Endothelial cell of umbilical vein (primary cell): ENCODE results near the gene NFS1. TPM values are rescaled to one million over a fixed set of nuclear protein-coding genes. Genes with fewer than 3 reads are reported as not detected.

ENCODE experiments used
- BruUV-seq: library from RNA; stranded (reverse); fragments of 400-500 nt; replicated peaks from 2 replicates; lab custom pipeline; 2021; lab: Mats Ljungman, UMichigan
- CTCF ChIA-PET: fragments of 300-600, 350-600 bp; sonication (Branson Sonifier 250); formaldehyde crosslinking; loops from one replicate; lab custom pipeline; 2021; ENCODE audit warnings: antibody characterized with exemption, inconsistent platforms; lab: Charles Lee
- POLR2A ChIA-PET: fragments of 300-600, 350-600 bp; sonication (Branson Sonifier 250); formaldehyde crosslinking; loops from one replicate; lab custom pipeline; 2021; ENCODE audit warnings: antibody characterized with exemption, inconsistent platforms; lab: Charles Lee
- DNase-seq: peaks from one replicate; pipeline ENCODE4 v3.0.0-alpha.2; 2011; ENCODE audit warnings: low read depth, low spot score
- FAIRE-seq: peaks from 2 replicates; lab custom pipeline; 2011; peaks lifted over from hg19 to GRCh38; lab: Jason Lieb, UNC
- H2AFZ ChIP-seq: 2 replicates; pipeline ENCODE4 v1.6.0; 2012; ENCODE audit warnings: low read depth, low read length, control low read depth, inconsistent platforms
- H3K27ac ChIP-seq: 2 replicates; pipeline ENCODE4 v1.5.1; 2011; ENCODE audit warnings: low read depth, mild to moderate bottlenecking, control low read depth, low read length, moderate library complexity; ENCODE audit not compliant: insufficient read depth
- H3K27me3 ChIP-seq, 2 experiments: 2 replicates each; pipeline versions ENCODE4 v1.6.0 to v1.6.1; 2011; ENCODE audit warnings: low read length in 2 of 2, mixed read lengths in 1 of 2; ENCODE audit not compliant: control insufficient read depth in 2 of 2, insufficient read depth in 2 of 2
- H3K36me3 ChIP-seq, 2 experiments: 2 replicates in 1 of 2; 3 replicates in 1 of 2; pipeline ENCODE4 v1.5.1; 2011; ENCODE audit warnings: low read length in 2 of 2, mild to moderate bottlenecking in 1 of 2, moderate library complexity in 1 of 2; ENCODE audit not compliant: control insufficient read depth in 2 of 2, insufficient read depth in 2 of 2; ENCODE audit errors: extremely low read depth in 1 of 2
- H3K4me1 ChIP-seq: 3 replicates; pipeline ENCODE4 v1.5.1; 2011; ENCODE audit warnings: mild to moderate bottlenecking, low read length; ENCODE audit not compliant: control insufficient read depth, insufficient read depth; ENCODE audit errors: extremely low read depth
- H3K4me2 ChIP-seq: 2 replicates; pipeline ENCODE4 v1.6.1; 2011; ENCODE audit warnings: low read length, control low read depth, mixed read lengths; ENCODE audit not compliant: insufficient read depth
- H3K4me3 ChIP-seq, 3 experiments: fragments of 200-600 bp in 1 of 3; sonication (generic), shearing (Covaris generic) in 1 of 3; replicated peaks in 1 of 3; 2 replicates each; pipeline ENCODE4 v1.5.1; 2011 to 2016; ENCODE audit warnings: control low read depth in 3 of 3, low read length in 3 of 3, mild to moderate bottlenecking in 2 of 3, inconsistent platforms in 1 of 3, low read depth in 1 of 3, moderate library complexity in 1 of 3; ENCODE audit not compliant: insufficient read depth in 1 of 3
- H3K79me2 ChIP-seq: 2 replicates; pipeline ENCODE4 v1.6.0; 2012; ENCODE audit warnings: low read length, inconsistent platforms; ENCODE audit not compliant: control insufficient read depth, insufficient read depth
- H3K9ac ChIP-seq: replicated peaks from 2 replicates; pipeline ENCODE3; 2011; ENCODE audit warnings: low read length, control low read depth; ENCODE audit not compliant: insufficient read depth; ENCODE audit errors: extremely low read depth
- H3K9me1 ChIP-seq: replicated peaks from 3 replicates; pipeline ENCODE4 v1.6.0; 2011; ENCODE audit warnings: mild to moderate bottlenecking, low read length; ENCODE audit not compliant: control insufficient read depth, insufficient read depth; ENCODE audit errors: extremely low read depth
- H3K9me3 ChIP-seq: replicated peaks from 2 replicates; pipeline ENCODE4 v1.5.1; 2012; ENCODE audit warnings: low read length, inconsistent platforms; ENCODE audit not compliant: control insufficient read depth, insufficient read depth
- H4K20me1 ChIP-seq: replicated peaks from 2 replicates; pipeline ENCODE3; 2011; ENCODE audit warnings: mild to moderate bottlenecking, low read length; ENCODE audit not compliant: control insufficient read depth, insufficient read depth; ENCODE audit errors: extremely low read depth
- EZH2 ChIP-seq: IDR thresholded peaks from 2 replicates; pipeline ENCODE4 v1.6.1; 2012; ENCODE audit warnings: borderline replicate concordance, low read depth, mild to moderate bottlenecking, moderate library complexity, low read length, inconsistent platforms; ENCODE audit not compliant: severe bottlenecking
- FOS ChIP-seq: IDR thresholded peaks from 2 replicates; pipeline ENCODE4 v1.6.1; 2011; ENCODE audit warnings: mild to moderate bottlenecking, low read length, moderate library complexity, borderline replicate concordance; ENCODE audit not compliant: insufficient read depth
- GATA2 ChIP-seq: IDR thresholded peaks from 2 replicates; pipeline ENCODE4 v1.7.0; 2011; ENCODE audit warnings: low read depth, mild to moderate bottlenecking, moderate library complexity, mixed read lengths, low read length; ENCODE audit not compliant: insufficient read length, insufficient read depth
- JUN ChIP-seq: IDR thresholded peaks from 2 replicates; pipeline ENCODE4 v1.6.1; 2011; ENCODE audit warnings: borderline replicate concordance, low read depth; ENCODE audit not compliant: insufficient read length, insufficient read depth
- MAX ChIP-seq: IDR thresholded peaks from 2 replicates; pipeline ENCODE4 v1.6.1; 2011; ENCODE audit not compliant: insufficient read depth, insufficient read length
- MYC ChIP-seq: IDR thresholded peaks from one replicate; pipeline ENCODE4 v1.6.1; 2011; ENCODE audit warnings: mild to moderate bottlenecking, low read depth, low read length
- POLR2A ChIP-seq: IDR thresholded peaks from 2 replicates; pipeline ENCODE4 v1.6.1; 2012; ENCODE audit warnings: low read depth, mild to moderate bottlenecking, control low read depth, low read length
- POLR2AphosphoS5 ChIP-seq: IDR thresholded peaks from 2 replicates; pipeline ENCODE4 v1.6.1; 2012; ENCODE audit warnings: low read depth, mild to moderate bottlenecking, control low read depth, low read length, moderate library complexity; ENCODE audit not compliant: insufficient read depth
- dilution Hi-C: fragments of 300-500 bp; cut with MboI; formaldehyde crosslinking; loops from one replicate; pipeline ENCODE4 v1.15.0; 2019; ENCODE audit warnings: low sequenced_read_pairs; ENCODE audit not compliant: extremely low pct_ligation_motif_present
- intact Hi-C: fragments of 100-400 bp; cut with micrococcal nuclease; formaldehyde crosslinking; loops from one replicate; pipeline ENCODE4 v1.10.0; 2022
- polyA plus RNA-seq, 4 experiments: library from polyadenylated mRNA; depleted of rRNA in 3 of 4; stranded (reverse) in 3 of 4; unstranded in 1 of 4; fragments of >200 nt; gene quantifications; 2 replicates each; pipeline versions ENCODE4 v1.2.1 to v1.2.3, GENCODE V29; 2011 to 2012; ENCODE audit warnings: missing spikeins in 1 of 4
- total RNA-seq: library from RNA; stranded (reverse); gene quantifications from 2 replicates; pipeline ENCODE4 v1.2.3, GENCODE V29; 2021
- TF ChIP-seq, protein P1 (sequence below), 2 donors: IDR thresholded peaks; 1 replicate in 1 of 2; 2 replicates in 1 of 2; pipeline ENCODE4 v1.5.1; 2011; ENCODE audit warnings: low read length in 2 of 2, mild to moderate bottlenecking in 2 of 2, moderate library complexity in 2 of 2, control low read depth in 1 of 2, inconsistent platforms in 1 of 2, low read depth in 1 of 2; ENCODE audit not compliant: insufficient read depth in 1 of 2; ENCODE audit errors: extremely low read depth in 1 of 2

The NFS1 gene
- total and polyA plus RNA-seq, 2 donors (not counting 3 experiments of a cell fraction or from before 2014, with no cell fraction given): 25.1 to 28.4 TPM

DNA sequence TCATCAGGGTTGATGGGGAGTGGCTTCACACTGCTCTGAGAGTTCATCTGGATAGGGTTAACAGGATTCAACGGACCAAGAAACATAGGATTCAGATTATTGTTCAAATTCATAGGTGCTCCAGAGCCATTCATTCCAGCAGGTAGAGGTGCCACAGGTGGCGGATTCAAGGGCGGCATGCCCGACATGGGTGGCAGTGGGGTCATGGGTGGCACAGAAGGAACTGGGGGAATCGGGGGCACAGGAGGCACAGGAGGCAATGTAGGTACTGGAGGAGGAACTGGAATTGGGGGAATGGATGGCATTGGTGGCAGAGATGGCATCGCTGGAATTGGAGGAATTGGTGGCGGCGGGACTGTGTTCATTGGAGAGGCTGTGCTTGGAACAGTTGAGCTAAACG lies 44.7 kb downstream of the NFS1 start:
- no peak for FAIRE-seq
- Histone ChIP-seq H3K27me3 (no peaks in the 10 kb centered on the region), H3K27ac (no peak overlapping the region), H4K20me1 (peaks cover 16% of the 10 kb centered on the region), H3K9me3 (no peaks in the 10 kb centered on the region), H3K79me2 (peaks cover 97% of the 10 kb centered on the region), H3K4me2 (no peak overlapping the region), H3K9ac (no peak overlapping the region), H3K4me1 (no peaks in the 10 kb centered on the region), H2AFZ (no peak overlapping the region), H3K4me3 (no peak overlapping the region), H3K9me1 (no peaks in the 10 kb centered on the region), H3K36me3 (peaks cover 21% of the 10 kb centered on the region in 2 experiments)
- no peak for DNase-seq
- ChIA-PET CTCF (interaction anchor here (1.7 kb wide), 1 partner anchor 35 kb away, joined by 5 read pairs; no protein-coding TSS in a partner anchor), POLR2A (no interaction called here)
- TSS peak; percentile 11 for BruUV-seq
- intact Hi-C loops (no loop called here), dilution Hi-C loops (no loop called here)
- no peak for TF ChIP-seq JUN
- TF ChIP-seq, protein P1, sequence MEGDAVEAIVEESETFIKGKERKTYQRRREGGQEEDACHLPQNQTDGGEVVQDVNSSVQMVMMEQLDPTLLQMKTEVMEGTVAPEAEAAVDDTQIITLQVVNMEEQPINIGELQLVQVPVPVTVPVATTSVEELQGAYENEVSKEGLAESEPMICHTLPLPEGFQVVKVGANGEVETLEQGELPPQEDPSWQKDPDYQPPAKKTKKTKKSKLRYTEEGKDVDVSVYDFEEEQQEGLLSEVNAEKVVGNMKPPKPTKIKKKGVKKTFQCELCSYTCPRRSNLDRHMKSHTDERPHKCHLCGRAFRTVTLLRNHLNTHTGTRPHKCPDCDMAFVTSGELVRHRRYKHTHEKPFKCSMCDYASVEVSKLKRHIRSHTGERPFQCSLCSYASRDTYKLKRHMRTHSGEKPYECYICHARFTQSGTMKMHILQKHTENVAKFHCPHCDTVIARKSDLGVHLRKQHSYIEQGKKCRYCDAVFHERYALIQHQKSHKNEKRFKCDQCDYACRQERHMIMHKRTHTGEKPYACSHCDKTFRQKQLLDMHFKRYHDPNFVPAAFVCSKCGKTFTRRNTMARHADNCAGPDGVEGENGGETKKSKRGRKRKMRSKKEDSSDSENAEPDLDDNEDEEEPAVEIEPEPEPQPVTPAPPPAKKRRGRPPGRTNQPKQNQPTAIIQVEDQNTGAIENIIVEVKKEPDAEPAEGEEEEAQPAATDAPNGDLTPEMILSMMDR (IDR thresholded peaks at IDR 0.05; ENCODE audit: extremely low read depth in 1 of 2, insufficient read depth in 1 of 2, low read depth in 1 of 2, low read length in 2 of 2): no peak
- no peak for TF ChIP-seq POLR2A
- no peak for TF ChIP-seq EZH2
- no peak for TF ChIP-seq POLR2AphosphoS5
- TF ChIP-seq GATA2: no peak
- TF ChIP-seq MAX: no peak
- no peak for TF ChIP-seq FOS
- TF ChIP-seq MYC: no peak
